Mammary epithelial cell (primary cell): ENCODE results near the gene SMPD4.
"Not testable (repeated sequence)": the region's sequence is repeated elsewhere in the genome, so short reads cannot be mapped to it uniquely, and the experiment has no call there.

Experiments
- EZH2 ChIP-seq: IDR thresholded peaks from 2 replicates; pipeline ENCODE4 v1.6.1; 2012; ENCODE audit warnings: low read length, inconsistent platforms, borderline replicate concordance
- TF ChIP-seq, protein P1 (sequence below), 2 donors: IDR thresholded peaks in 1 of 2; conservative IDR thresholded peaks in 1 of 2; 2 replicates each; pipeline ENCODE4 v1.5.1; 2011 to 2012; ENCODE audit warnings: inconsistent platforms in 2 of 2, low read length in 2 of 2, mild to moderate bottlenecking in 2 of 2, control low read depth in 1 of 2, low read depth in 1 of 2; ENCODE audit not compliant: insufficient read depth in 1 of 2; ENCODE audit errors: extremely low read depth in 1 of 2

DNA sequence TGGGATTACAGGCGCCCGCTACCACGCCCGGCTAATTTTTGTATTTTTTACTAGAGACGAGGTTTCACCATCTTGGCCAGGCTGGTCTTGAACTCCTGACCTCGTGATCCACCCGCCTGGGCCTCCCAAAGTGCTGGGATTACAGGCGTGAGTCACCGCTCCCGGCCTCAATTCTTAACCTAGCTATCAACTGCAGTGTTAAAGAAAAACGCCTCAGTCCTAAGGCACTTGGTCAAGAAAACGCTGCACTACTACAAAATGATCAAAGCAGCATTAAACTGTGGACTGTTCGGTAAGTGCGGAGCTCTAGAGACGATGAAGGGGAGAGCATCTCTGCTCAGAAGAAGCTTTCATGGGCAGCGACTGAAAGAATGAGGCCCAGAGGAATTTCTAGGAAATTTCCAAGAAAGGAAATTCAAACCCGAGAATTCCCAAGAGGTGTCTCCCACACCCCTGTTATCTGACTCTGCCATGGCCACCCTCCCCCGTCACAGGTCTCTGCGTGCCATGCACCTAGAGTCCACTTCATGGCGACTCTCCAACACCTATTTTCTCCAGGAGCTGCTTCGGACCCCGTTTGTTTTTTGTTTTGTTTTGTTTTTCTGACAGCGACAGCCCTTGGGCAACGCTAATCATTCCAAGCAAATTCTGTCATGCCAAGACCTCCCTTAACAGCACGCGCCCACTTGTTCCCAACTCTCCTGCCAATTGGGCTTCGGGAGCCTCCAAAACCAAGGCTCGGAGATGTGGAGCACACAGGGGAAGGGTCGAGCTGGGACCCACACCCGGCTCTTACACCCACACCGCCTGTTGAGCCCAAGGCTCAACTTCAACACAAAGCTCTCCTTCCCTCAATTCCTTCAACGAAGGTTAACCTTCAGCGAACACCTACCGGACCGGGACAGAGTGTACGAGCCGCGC is 738 bp downstream of the SMPD4 start:
- TF ChIP-seq, protein P1, sequence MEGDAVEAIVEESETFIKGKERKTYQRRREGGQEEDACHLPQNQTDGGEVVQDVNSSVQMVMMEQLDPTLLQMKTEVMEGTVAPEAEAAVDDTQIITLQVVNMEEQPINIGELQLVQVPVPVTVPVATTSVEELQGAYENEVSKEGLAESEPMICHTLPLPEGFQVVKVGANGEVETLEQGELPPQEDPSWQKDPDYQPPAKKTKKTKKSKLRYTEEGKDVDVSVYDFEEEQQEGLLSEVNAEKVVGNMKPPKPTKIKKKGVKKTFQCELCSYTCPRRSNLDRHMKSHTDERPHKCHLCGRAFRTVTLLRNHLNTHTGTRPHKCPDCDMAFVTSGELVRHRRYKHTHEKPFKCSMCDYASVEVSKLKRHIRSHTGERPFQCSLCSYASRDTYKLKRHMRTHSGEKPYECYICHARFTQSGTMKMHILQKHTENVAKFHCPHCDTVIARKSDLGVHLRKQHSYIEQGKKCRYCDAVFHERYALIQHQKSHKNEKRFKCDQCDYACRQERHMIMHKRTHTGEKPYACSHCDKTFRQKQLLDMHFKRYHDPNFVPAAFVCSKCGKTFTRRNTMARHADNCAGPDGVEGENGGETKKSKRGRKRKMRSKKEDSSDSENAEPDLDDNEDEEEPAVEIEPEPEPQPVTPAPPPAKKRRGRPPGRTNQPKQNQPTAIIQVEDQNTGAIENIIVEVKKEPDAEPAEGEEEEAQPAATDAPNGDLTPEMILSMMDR (conservative IDR thresholded peaks at IDR 0.05 in 1 of 2, IDR thresholded peaks at IDR 0.05 in 1 of 2; ENCODE audit: extremely low read depth in 1 of 2, insufficient read depth in 1 of 2, low read depth in 1 of 2, low read length in 2 of 2), result not testable (repeated sequence)
- TF ChIP-seq EZH2, result not testable (repeated sequence)
